ENCODE data around the gene MPL.

Gene MPL

DNA sequence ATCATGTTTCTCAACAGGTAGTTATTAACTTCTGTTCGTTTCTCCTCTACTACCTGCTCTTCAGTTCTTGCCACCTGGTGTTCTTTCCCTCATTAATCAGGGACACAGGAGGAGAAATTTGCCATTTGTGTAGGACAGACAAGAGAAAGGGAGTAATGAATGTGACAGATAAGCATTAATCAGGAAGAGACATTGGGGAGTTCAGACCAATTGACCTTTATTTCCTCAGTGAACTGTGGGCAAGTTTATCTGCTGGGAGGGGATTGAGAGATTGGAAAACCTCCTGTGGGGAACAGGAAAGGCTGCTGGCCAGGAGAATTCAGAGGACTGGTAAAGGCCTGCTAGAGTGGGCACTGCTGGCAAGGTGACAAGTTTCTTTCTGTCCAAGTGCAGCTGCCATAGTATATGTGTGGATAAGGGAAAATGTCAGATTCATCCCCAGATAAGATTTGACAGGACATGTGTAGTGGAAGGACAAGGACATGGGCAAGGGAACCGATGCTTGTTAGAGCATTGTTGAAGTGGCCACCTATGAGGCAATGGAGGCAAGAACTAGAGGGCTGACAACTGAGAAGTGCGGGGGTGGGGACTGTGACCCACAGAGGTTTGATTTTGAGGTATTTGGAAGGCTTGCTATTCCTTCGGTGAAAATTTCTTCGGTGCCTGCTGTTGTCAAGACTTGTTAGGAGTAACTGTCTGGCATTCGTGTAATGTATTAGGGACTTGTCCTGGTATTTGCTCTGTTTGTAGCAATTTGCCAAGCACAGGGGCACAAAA, 64.7 kb downstream of the MPL start:
- Histone ChIP-seq H3K79me2 (ENCODE audit: insufficient read depth, low read length) (no peaks in the 10 kb centered on the region), H3K4me2 (ENCODE audit: low read depth, low read length, poor library complexity, severe bottlenecking) (no peak overlapping the region), H2AFZ (ENCODE audit: low read depth, low read length, severe bottlenecking) (no peak overlapping the region), H4K20me1 (ENCODE audit: low read depth, low read length) (no peaks in the 10 kb centered on the region), H3K9ac (ENCODE audit: low read length) (no peak overlapping the region), H3K27ac (ENCODE audit: low read depth, low read length) (no peak overlapping the region), H3K9me3 (ENCODE audit: insufficient read depth, low read length) (no peaks in the 10 kb centered on the region), H3K27me3 (ENCODE audit: low read length) (no peaks in the 10 kb centered on the region), H3K9me2 (replicated peaks; ENCODE audit: insufficient read depth, low read length) (no peaks in the 10 kb centered on the region), H3K36me3 (ENCODE audit: low read length) (no peaks in the 10 kb centered on the region), H3K4me3 (ENCODE audit: insufficient read depth, low read length, poor library complexity, severe bottlenecking) (no peak overlapping the region), H3F3A (ENCODE audit: insufficient read depth) (no peaks in the 10 kb centered on the region)
- TF ChIP-seq, protein P1, sequence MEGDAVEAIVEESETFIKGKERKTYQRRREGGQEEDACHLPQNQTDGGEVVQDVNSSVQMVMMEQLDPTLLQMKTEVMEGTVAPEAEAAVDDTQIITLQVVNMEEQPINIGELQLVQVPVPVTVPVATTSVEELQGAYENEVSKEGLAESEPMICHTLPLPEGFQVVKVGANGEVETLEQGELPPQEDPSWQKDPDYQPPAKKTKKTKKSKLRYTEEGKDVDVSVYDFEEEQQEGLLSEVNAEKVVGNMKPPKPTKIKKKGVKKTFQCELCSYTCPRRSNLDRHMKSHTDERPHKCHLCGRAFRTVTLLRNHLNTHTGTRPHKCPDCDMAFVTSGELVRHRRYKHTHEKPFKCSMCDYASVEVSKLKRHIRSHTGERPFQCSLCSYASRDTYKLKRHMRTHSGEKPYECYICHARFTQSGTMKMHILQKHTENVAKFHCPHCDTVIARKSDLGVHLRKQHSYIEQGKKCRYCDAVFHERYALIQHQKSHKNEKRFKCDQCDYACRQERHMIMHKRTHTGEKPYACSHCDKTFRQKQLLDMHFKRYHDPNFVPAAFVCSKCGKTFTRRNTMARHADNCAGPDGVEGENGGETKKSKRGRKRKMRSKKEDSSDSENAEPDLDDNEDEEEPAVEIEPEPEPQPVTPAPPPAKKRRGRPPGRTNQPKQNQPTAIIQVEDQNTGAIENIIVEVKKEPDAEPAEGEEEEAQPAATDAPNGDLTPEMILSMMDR (IDR thresholded peaks at IDR 0.05; ENCODE audit: insufficient read depth, low read length, poor library complexity, severe bottlenecking): no peak
- TF ChIP-seq EZH2phosphoT487 (conservative IDR thresholded peaks at IDR 0.05; ENCODE audit: low read length): no peak

Measured in SU-DHL-6 (cell line).